ENCODE measurements around the gene SLC9A7.

Gene SLC9A7

DNA sequence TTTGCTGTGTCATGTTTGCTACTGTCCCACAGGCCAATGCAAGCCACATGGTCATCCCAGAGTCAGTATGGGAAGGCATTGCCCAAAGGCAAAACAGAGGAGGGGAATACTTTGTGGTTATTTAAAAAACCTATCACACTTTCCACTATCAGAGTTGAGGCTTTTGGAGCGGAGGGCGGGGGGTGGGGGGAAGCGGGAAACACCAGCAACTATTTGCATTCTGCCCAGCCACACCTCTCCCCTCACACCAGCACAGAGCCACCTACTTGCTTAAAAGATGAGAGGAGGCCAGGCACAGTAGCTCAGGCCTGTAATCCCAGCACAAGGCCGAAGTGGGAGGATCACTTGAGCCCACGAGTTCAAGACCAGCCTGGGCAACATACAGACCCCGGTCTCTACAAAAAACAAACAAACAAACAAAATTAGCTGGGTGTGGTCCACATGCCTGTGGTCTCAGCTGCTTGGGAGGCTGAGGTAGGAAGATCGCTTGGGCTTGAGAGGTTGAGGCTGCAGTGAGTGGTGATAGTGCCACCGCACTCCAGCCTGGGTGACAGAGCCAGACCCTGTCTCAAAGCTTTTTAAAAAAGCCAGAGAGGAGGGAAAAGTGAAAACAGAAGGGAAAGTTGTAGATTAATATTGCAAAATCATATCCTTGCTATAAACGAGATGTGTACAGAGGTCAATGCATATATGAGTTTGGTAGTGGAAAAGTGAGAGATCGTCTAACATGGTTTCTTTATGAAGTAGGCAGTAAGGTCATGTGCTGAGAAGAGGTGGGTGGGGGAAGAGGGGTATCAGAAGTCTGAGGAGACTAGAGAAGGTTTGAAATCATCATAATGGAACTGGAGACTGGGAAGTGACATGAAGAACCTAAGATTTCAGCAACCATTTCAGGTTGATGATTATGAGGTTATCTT, 187.2 kb downstream of the SLC9A7 start:
- DNase-seq: no peak

DNA sequence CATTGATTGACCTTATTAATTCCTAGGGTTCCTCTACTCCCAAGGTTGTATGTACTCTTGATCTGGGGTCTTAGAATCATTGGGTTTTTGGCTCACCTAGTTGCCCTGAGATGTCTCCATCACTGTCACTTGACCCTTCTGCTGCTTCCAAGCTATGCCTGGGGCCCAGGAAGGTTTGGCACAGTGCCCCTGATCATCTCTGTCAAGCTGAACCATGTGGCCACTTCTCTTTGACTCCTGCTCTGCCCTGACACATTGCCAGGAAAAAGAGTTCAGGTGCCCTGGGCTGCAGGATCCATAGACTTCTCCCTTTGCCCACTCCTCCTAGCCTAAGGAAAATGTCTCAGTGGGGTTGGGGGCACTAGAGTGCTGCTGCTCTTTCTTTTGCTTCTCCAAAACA, 189.3 kb downstream of the SLC9A7 start:
- no peak for DNase-seq

DNA sequence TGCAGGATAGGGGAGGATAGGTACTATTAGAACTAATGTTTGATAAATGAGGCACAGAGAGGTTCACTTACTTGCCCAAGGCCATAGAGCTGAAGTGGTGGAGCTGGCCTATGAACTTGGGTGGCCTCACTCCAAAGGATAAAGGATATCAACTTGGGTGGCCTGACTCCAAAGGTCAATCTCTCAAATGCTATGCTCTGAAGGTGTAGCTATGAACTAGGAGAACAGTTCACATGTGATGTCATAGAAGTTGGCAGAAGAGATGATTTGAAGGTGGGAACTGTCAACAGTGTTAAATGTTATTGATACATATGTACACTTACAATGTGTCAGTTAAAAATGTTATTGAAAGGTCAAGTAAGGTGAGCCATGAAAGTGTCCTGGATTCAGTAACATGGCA, 191.5 kb downstream of the SLC9A7 start:
- DNase-seq: no peak

- no peak for DNase-seq
Observed at GRCh38 chrX:46561824-46562657, 196.9 kb downstream of the SLC9A7 start.

- no peak for DNase-seq
Observed at GRCh38 chrX:46559062-46559461, 199.9 kb downstream of the SLC9A7 start.

DNA sequence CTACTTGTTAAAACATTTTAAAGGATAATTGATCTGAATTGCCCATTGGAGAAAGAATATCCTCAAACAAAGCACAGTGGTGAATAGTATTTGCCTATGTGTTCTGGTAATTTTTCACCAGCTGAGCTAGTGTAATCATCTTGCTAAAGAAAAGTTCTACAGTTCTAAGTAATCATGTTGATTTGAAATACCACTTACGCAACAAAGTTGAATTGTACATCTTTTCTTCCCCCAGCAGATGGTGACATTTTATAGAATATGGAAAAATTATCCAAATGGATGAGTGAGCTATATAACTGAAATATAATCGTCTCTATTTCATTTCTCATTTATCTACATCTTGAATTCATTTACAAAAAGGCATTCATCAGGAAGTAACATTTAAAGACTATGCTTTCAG, 204.0 kb downstream of the SLC9A7 start:
- DNase-seq: no peak

DNA sequence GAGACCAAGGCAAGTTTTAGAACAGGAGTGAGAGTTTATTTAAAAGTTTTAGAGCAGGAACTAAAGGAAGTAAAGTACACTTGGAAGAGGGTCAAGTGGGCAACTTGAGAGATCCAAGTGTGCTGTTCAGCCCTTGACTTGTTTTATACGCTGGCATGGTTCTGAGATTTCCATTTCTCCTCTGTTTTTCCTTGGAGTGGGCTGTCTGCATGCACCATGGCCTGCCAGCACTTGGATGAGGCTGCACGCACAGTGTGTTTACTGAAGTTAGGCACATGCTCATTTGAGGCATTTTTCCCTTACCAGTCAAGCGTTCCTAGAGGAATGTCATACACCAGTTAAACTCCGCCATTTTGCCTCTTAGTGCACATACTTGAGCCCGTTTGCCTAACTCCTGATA, 205.0 kb downstream of the SLC9A7 start:
- DNase-seq: no peak

DNA sequence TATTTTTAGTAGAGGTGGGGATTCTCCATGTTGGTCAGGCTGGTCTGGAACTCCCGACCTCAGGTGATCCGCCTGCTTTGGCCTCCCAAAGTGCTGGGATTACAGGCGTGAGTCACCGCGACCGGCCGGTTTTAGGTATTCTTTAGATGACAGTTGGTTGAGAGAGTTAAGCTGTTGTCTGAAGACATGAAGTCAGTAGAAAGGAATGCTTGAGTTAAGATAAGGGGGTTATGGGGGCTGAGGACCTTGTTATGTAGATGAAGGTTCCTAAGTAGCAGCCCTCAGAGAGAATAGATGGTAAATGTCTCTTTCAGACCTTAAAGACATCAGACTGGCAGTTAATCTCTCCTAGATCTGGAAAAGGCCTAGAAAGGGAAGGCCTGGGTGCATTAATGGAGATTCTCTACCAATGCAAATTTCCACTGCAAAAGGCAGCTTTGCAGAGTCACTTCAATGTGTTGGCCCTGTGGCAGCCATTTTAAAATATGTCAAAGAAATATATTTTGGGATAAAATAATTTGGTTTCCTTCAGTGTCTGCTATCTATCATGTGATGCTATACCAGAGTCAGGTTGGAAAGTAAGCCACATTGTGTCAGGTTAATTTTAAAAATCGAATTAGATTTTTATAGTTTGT, 207.3 kb downstream of the SLC9A7 start:
- no peak for DNase-seq

- DNase-seq: no peak
Observed at GRCh38 chrX:46549914-46550313, 209.0 kb downstream of the SLC9A7 start.
